GM04503 (cell line): ENCODE measurements around the gene PTPN7.

Source experiments
- DNase-seq: peaks from one replicate; pipeline ENCODE4 v3.0.0-alpha.2; 2012; ENCODE audit warnings: low read depth

PTPN7 gene

DNA sequence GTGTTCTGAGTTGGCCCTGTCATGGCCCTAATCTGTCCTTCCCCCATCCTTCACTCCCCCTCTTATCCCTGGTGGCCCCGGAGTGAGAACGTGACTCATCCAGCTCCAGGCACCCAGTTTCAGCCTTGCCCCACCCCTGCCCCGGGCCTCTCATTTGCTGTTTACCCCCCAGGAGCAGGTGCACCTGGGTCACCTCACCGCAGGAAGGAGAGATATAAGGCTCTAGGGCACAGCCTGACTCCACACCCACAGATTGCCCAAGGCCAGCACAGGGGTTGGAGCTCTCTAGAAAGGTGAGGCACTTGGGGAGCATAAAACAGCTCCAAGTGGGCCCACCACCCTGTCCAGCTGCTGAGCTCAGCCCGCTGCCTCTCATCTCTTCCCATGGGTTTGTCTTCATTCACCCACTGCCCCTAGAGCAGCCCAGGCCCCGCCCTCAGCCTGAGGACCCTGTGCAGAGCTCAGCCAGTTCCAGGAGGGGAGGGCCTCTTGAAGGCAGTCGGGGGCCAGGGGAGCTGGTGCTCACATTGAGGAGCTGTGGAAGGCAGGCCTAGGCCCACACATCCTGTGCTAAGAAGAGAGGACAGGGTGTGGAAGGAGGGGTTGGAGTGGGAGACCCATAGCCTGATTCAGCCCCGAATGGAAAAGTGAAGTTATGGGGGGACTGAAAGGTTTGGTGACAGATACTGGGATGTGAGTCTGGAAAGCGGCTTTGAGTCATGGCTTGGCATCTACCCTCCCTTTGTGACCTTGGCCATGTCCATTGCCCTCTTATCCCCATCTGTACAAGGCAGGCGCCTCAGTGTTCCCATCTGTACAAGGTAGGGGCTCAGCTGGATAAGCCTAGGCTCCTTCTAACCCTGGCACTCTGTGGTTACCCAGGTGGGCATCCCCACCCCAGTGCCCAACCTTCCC lies 53.8 kb downstream of the PTPN7 start:
- no peak for DNase-seq

DNA sequence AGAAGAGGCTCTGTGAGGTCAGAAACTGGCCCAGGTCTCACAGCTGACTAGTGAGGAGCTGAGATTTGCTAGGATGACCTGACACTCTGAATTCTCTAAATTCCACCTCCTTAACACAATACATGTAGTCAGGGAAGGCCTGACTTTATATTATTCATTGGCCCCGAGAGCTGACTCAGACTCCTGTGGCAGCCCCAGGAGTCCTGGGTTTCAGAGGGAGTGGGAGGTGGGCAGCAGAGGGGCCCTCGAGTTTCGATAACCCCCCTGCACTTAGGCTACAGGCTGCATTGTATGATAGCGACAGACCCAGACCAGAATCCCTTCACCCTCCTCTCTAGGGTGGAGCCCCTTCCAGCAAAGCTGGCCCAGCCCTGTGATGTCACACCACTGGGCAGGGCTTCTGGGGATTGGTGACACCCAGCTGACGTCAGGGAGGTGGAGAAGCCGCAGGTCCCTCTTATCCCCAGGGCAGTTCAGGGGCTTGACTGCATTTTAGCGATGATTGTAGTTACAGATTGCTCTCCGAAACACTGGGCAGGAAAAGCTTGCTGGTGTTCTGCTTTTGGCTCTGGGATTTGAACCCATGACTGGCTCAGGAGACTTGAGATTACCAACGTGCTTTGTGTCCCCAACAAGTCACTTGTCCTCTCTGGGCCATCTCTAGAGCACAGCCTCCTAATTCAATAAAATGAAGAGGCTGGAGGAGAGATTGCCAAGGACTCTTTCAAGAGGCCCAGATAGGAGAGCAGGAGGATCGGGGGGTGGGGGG lies 54.6 kb downstream of the PTPN7 start:
- DNase-seq, result no peak

DNA sequence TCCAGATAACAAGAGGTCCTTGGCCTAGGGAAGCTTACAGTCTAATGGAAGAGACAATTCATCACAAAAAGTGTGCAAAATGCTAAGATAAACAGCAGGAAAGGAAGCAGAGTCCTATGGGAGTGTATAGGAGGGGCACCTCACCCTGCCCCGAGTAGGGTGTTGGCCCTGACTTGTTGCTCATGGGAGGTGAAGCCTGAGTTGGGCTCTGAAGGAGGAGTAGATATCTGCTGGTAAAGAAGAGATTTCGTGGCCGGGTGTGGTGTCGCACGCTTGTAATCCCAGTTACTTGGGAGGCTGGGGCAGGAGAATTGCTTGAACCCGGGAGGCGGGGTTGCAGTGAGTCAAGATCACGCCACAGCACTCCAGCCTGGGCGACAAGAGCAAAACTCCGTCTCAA lies 56.3 kb downstream of the PTPN7 start:
- no peak for DNase-seq

DNA sequence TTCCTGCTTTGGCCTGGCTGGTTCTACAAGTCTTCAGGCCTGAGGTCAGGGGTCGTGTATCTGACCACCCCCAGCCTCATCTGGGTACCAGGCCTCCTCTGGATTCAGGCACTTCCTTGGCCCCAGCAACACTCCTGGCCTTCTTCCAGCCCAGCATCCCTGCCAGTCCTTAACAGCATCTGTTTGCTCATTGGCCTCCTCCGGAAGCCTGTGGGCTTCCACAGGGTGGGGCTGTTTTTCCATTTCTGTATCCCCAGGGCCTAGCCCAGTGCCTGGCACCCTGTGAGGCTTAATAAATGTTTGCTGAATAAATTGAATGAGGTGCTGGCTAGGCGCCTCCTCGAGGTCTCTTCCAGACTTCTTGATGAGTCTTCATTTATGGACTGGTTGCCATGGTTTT lies 59.2 kb downstream of the PTPN7 start:
- DNase-seq, result no peak
